Endothelial cell (in vitro differentiated cells): ENCODE results near the gene ADSS1. TPM values are rescaled to one million over a fixed set of nuclear protein-coding genes. Genes with fewer than 3 reads are reported as not detected.
A peak's percentile ranks its signal among the peaks of the same experiment; 100 is the strongest.

ENCODE experiments used
- DNase-seq: peaks from one replicate; pipeline ENCODE4 v3.0.0; 2021; ENCODE audit warnings: low spot score
- H3K27ac Mint-ChIP-seq: one replicate; pipeline ENCODE4 v1.8.0; 2021; ENCODE audit warnings: mixed read lengths, inconsistent platforms; ENCODE audit not compliant: unreplicated experiment
- H3K27me3 Mint-ChIP-seq: one replicate; pipeline ENCODE4 v1.8.0; 2021; ENCODE audit warnings: mild to moderate bottlenecking, moderate library complexity, mixed read lengths, inconsistent platforms; ENCODE audit not compliant: unreplicated experiment
- H3K36me3 Mint-ChIP-seq: one replicate; pipeline ENCODE4 v1.8.0; 2021; ENCODE audit warnings: mild to moderate bottlenecking, low read depth, mixed read lengths, inconsistent platforms; ENCODE audit not compliant: unreplicated experiment
- H3K4me1 Mint-ChIP-seq: one replicate; pipeline ENCODE4 v1.8.0; 2021; ENCODE audit warnings: mild to moderate bottlenecking, mixed read lengths, inconsistent platforms; ENCODE audit not compliant: unreplicated experiment
- H3K4me3 Mint-ChIP-seq: one replicate; pipeline ENCODE4 v1.8.0; 2021; ENCODE audit warnings: mild to moderate bottlenecking, mixed read lengths, inconsistent platforms; ENCODE audit not compliant: unreplicated experiment
- H3K9me3 Mint-ChIP-seq: one replicate; pipeline ENCODE4 v1.8.0; 2021; ENCODE audit warnings: mixed read lengths, inconsistent platforms; ENCODE audit not compliant: unreplicated experiment
- CTCF ChIP-seq: fragments of 200-600 bp; sonication (generic); IDR thresholded peaks from one replicate; pipeline ENCODE4 v1.5.0; 2021; ENCODE audit warnings: antibody characterized with exemption; ENCODE audit not compliant: unreplicated experiment
- total RNA-seq: library from RNA; stranded (reverse); fragmentation: NEBNext Ultra II Directional; extraction: Animal tissue kit (Norgen Biotek cat#: 25700); gene quantifications from one replicate; pipeline ENCODE4 v1.2.1, GENCODE V29; 2021; ENCODE audit not compliant: unreplicated experiment

ADSS1 gene
- total RNA-seq, 1 donor from 2014 or later, result 6.1 TPM

GRCh38 chr14:104677512-104678332 is 46.3 kb upstream of the ADSS1 start:
- Mint-ChIP-seq H3K36me3 (no peaks in the 10 kb centered on the region), H3K27ac (peak overlapping the region; percentile 89), H3K27me3 (peaks cover 15% of the 10 kb centered on the region), H3K4me3 (no peak overlapping the region), H3K4me1 (peaks cover 22% of the 10 kb centered on the region), H3K9me3 (no peaks in the 10 kb centered on the region)
- no peak for TF ChIP-seq CTCF
- peak; percentile 74 for DNase-seq

- H3K4me3 Mint-ChIP-seq, result no peak overlapping the region
- no peak for TF ChIP-seq CTCF
- H3K27ac Mint-ChIP-seq, result peak overlapping the region; percentile 89
- H3K4me1 Mint-ChIP-seq, result peaks cover 25% of the 10 kb centered on the region
- DNase-seq, result no peak
- H3K36me3 Mint-ChIP-seq, result peaks cover under 1% of the 10 kb centered on the region
- peaks cover 15% of the 10 kb centered on the region for H3K27me3 Mint-ChIP-seq
- no peaks in the 10 kb centered on the region for H3K9me3 Mint-ChIP-seq
These were observed 45.7 kb upstream of the ADSS1 start for GRCh38 chr14:104678346-104678745.

GRCh38 chr14:104678901-104679705 is 44.9 kb upstream of the ADSS1 start:
- DNase-seq, result no peak
- H3K36me3 Mint-ChIP-seq, result peaks cover 4% of the 10 kb centered on the region
- H3K27me3 Mint-ChIP-seq, result peaks cover 17% of the 10 kb centered on the region
- H3K27ac Mint-ChIP-seq, result peak overlapping the region; percentile 89
- H3K4me3 Mint-ChIP-seq, result no peak overlapping the region
- H3K9me3 Mint-ChIP-seq, result no peaks in the 10 kb centered on the region
- peaks cover 25% of the 10 kb centered on the region for H3K4me1 Mint-ChIP-seq
- no peak for TF ChIP-seq CTCF

- no peak overlapping the region for H3K4me3 Mint-ChIP-seq
- no peak for DNase-seq
- peak overlapping the region; percentile 98 for H3K27ac Mint-ChIP-seq
- H3K27me3 Mint-ChIP-seq, result peaks cover 20% of the 10 kb centered on the region
- H3K9me3 Mint-ChIP-seq, result no peaks in the 10 kb centered on the region
- TF ChIP-seq CTCF, result no peak
- H3K4me1 Mint-ChIP-seq, result peaks cover 25% of the 10 kb centered on the region
- H3K36me3 Mint-ChIP-seq, result peaks cover 4% of the 10 kb centered on the region
These were observed 43.8 kb upstream of the ADSS1 start for GRCh38 chr14:104680056-104680805.
